GM12875 (cell line): Measurements from ENCODE around the gene PHF12.
"Not testable (repeated sequence)": the region's sequence is repeated elsewhere in the genome, so short reads cannot be mapped to it uniquely, and the experiment has no call there.

Experiments used
- H3K4me3 ChIP-seq: one replicate; pipeline ENCODE4 v1.5.1; 2011; ENCODE audit warnings: low read depth, low read length, control low read depth
- TF ChIP-seq, protein P1 (sequence below): IDR thresholded peaks from 2 replicates; pipeline ENCODE4 v1.5.1; 2011; ENCODE audit warnings: low read depth, mild to moderate bottlenecking, control low read depth, inconsistent platforms, low read length, moderate library complexity, borderline replicate concordance; ENCODE audit not compliant: insufficient read depth

Gene PHF12

DNA sequence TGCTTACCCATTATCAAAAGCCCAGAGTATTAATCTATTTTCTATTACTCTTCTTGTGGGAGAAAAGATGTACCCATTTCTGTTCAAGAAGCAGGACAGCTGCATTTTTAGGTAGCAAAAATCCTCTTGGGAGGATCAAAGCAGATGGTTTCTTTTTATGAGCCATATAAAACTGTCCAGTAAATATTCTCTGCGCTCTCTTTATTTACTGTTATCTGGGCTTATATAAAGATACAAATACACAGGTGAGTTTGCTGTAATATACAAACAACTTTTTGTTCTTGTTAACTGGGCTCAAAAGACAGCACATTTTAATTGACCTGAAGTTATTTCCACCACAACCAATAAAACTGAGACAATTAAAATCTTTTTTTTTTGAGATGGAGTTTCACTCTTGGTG is 10.1 kb downstream of the PHF12 start:
- H3K4me3 ChIP-seq, result no peak overlapping the region
- TF ChIP-seq, protein P1, sequence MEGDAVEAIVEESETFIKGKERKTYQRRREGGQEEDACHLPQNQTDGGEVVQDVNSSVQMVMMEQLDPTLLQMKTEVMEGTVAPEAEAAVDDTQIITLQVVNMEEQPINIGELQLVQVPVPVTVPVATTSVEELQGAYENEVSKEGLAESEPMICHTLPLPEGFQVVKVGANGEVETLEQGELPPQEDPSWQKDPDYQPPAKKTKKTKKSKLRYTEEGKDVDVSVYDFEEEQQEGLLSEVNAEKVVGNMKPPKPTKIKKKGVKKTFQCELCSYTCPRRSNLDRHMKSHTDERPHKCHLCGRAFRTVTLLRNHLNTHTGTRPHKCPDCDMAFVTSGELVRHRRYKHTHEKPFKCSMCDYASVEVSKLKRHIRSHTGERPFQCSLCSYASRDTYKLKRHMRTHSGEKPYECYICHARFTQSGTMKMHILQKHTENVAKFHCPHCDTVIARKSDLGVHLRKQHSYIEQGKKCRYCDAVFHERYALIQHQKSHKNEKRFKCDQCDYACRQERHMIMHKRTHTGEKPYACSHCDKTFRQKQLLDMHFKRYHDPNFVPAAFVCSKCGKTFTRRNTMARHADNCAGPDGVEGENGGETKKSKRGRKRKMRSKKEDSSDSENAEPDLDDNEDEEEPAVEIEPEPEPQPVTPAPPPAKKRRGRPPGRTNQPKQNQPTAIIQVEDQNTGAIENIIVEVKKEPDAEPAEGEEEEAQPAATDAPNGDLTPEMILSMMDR, result no peak

GRCh38 chr17:28940675-28941074 is 10.6 kb downstream of the PHF12 start:
- H3K4me3 ChIP-seq, result no peak overlapping the region
- TF ChIP-seq, protein P1, result no peak

DNA sequence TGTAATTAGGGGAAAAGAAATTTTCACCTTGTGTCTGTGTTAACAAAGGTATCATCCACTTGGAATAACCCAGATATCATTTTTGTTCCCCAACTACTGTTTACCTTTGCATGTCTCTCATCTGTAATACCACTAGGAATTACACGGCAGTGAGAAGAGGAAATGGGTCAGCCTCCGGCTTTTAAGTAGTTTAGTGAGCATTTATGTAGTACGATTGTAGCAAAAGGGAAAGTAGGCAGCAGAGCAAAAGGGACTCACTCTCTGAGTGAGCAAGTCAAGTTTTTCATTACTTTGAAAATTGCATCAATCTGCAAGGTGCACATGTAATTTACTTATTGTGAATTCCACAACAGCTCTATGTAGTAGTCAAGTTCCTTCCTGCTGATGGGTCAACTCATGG is 11.2 kb downstream of the PHF12 start:
- H3K4me3 ChIP-seq, result no peak overlapping the region
- TF ChIP-seq, protein P1, result no peak

DNA sequence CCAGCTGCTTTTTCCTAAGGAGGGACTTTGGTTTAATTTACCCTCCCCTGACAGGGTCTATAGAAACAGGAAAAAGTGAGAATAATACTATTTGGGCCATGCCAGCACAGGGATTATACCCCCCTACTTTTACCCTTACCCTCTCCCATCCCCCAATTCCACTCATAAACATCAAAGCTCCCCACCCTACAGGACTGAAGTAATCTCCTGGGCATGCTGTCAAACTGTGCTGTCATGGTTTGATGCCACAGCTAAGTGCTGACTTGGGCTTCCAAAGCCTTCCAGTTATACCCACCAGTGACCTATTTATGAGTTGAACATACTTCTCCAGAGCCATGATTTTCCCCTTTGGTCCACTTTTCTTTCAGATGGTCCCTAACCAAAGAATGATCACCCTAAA is 12.8 kb downstream of the PHF12 start:
- TF ChIP-seq, protein P1, result no peak
- H3K4me3 ChIP-seq, result no peak overlapping the region

GRCh38 chr17:28937044-28937729 is 14.1 kb downstream of the PHF12 start:
- no peak overlapping the region for H3K4me3 ChIP-seq
- TF ChIP-seq, protein P1, result no peak

GRCh38 chr17:28935744-28936460 is 15.4 kb downstream of the PHF12 start:
- TF ChIP-seq, protein P1, result no peak
- H3K4me3 ChIP-seq, result no peak overlapping the region

DNA sequence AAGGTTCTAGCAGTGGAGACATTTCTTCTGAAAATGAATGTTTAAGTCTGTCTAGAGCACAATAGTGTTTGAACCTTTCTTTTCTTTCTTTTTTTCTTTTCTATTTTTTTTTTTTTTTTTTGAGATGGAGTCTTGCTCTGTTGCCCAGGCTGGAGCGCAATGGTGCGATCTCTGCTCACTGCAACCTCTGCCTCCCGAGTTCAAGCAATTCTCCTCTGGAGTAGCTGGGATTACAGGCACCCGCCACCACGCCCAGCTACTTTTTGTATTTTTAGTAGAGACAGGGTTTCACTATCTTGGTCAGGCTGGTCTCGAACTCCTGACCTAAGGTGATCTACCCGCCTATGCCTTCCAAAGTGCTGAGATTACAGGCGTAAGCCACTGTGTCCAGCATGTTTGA is 16.8 kb downstream of the PHF12 start:
- H3K4me3 ChIP-seq, result not testable (repeated sequence)
